NB4 (cell line): ENCODE measurements around the gene IZUMO4.

Experiments used
- CTCF ChIP-seq: IDR thresholded peaks from one replicate; pipeline ENCODE4 v1.5.1; 2012; ENCODE audit warnings: low read depth, low read length
- MYC ChIP-seq: IDR thresholded peaks from 2 replicates; pipeline ENCODE4 v1.6.1; 2011; ENCODE audit warnings: low read depth, low read length
- POLR2A ChIP-seq: IDR thresholded peaks from 2 replicates; pipeline ENCODE4 v1.6.1; 2011; ENCODE audit warnings: mild to moderate bottlenecking; ENCODE audit not compliant: insufficient read length; ENCODE audit errors: extremely low read depth
- TF ChIP-seq, protein P1 (sequence below): IDR thresholded peaks from 2 replicates; pipeline ENCODE4 v1.6.1; 2011; ENCODE audit warnings: low read depth, low read length

DNA sequence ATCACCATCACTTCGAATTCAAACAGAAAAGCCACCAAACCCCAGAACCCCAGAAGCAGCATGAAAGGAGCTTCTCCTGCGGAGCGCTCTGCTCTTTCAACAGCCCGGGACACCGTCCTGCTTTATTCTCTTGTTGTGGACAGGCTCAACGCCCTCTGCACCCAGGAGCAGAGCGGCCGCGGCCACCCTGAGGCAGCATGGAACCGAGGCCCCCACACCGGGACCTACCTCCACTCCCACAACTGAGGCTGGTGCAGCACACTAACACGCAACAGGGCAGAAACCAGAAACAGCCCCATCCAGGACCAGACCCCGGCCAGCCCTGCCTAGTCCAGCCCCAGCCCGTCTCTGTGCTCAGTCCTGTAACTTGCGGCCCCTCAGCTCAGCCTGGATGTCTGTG, 47.5 kb downstream of the IZUMO4 start:
- TF ChIP-seq CTCF (no peak), MYC (no peak), POLR2A (no peak)
- TF ChIP-seq, protein P1, sequence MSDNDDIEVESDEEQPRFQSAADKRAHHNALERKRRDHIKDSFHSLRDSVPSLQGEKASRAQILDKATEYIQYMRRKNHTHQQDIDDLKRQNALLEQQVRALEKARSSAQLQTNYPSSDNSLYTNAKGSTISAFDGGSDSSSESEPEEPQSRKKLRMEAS: no peak
